A673 (cell line): ENCODE results near the gene SUSD4.

Source experiments
- EZH2 ChIP-seq: fragments of 200-600 bp; sonication (generic); IDR thresholded peaks from 2 replicates; pipeline ENCODE4 v1.6.1; 2017; ENCODE audit warnings: borderline replicate concordance, low read depth, mild to moderate bottlenecking, mixed read lengths, antibody characterized with exemption, low read length; ENCODE audit not compliant: poor library complexity, severe bottlenecking
- TF ChIP-seq, protein P1 (sequence below): fragments of 300-800, 200-600 bp; sonication (generic); conservative IDR thresholded peaks from 2 replicates; pipeline ENCODE4 v1.5.1; 2017; ENCODE audit warnings: low read depth, mild to moderate bottlenecking, antibody characterized with exemption, low read length, moderate library complexity, mixed read lengths

DNA sequence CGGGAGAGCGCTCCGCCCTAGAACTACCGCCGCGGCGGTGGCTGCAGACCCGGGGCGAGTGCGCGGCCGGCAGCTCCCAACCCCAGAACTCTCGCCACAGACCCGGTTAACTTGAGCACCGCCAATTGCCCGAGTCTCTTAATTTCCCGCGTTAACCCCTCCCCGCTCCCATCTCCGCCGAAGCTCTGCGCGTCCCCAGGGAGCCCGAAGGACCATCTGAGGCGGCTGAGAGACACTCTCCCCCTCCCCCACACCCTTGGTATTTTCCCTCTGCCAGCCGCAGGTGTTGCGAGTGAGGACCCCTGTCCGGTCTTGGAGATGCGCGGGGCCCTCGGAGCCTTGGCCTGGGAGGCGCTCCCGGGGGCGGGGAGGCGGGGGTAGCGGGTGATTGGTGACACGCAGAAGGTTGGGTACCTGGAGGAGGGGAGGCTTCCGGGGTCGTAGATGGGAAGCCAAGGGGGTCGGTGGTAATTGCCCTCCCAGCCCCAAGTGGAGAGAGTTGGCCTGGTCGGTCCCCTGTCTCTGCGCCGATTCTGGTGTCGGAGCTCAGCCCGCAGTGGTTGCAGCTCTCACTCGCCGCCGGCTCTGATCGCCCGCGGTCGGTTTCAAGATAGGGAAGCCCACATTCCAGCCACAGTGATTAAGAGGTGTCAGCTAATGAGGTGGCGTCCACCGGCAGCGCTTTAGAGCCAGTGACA is 858 bp upstream of the SUSD4 start:
- TF ChIP-seq, protein P1, sequence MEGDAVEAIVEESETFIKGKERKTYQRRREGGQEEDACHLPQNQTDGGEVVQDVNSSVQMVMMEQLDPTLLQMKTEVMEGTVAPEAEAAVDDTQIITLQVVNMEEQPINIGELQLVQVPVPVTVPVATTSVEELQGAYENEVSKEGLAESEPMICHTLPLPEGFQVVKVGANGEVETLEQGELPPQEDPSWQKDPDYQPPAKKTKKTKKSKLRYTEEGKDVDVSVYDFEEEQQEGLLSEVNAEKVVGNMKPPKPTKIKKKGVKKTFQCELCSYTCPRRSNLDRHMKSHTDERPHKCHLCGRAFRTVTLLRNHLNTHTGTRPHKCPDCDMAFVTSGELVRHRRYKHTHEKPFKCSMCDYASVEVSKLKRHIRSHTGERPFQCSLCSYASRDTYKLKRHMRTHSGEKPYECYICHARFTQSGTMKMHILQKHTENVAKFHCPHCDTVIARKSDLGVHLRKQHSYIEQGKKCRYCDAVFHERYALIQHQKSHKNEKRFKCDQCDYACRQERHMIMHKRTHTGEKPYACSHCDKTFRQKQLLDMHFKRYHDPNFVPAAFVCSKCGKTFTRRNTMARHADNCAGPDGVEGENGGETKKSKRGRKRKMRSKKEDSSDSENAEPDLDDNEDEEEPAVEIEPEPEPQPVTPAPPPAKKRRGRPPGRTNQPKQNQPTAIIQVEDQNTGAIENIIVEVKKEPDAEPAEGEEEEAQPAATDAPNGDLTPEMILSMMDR = no peak
- no peak for TF ChIP-seq EZH2
